Pulmonary artery endothelial cell (primary cell): ENCODE data around the gene CAMSAP2. TPM values are rescaled to one million over a fixed set of nuclear protein-coding genes. Genes with fewer than 3 reads are reported as not detected.

Source experiments
- DNase-seq: peaks from one replicate; pipeline ENCODE4 v3.0.0-alpha.2; 2011; ENCODE audit warnings: low read depth, low spot score
- total RNA-seq: library from RNA; depleted of rRNA; stranded (reverse); fragments of >200 nt; gene quantifications from 2 replicates; pipeline ENCODE4 v1.2.3, GENCODE V29; 2014

CAMSAP2 gene
- total RNA-seq, 1 donor from 2014 or later: 26.1 TPM

DNA sequence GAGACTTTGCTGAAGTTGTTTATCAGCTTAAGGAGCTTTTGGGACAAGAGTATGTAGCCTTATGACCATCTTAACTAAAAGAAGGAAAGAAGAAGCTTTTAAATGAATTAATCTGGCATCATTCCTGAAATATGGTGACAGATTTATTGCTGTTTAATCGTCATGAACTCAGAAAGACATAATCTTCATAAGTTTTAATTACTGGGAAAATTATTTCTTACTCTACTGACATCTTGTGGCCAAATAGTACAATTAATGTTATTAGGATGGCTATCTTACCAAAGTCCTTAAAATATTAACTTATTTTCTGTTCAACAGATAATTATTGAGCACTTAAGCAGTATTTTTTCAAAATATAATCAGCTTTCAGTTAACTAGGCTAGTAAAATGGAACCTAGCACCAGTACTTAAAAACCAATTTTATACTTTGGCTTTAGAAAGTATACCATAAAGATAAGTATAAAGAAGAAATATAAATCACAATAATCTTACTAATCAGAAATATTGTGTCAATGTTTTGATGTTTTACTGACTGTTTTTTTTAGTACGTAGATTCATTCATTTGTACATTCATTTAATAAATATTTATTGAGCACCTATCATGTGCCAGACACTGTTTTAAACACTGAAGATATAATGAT, 99.4 kb downstream of the CAMSAP2 start:
- DNase-seq: no peak

DNA sequence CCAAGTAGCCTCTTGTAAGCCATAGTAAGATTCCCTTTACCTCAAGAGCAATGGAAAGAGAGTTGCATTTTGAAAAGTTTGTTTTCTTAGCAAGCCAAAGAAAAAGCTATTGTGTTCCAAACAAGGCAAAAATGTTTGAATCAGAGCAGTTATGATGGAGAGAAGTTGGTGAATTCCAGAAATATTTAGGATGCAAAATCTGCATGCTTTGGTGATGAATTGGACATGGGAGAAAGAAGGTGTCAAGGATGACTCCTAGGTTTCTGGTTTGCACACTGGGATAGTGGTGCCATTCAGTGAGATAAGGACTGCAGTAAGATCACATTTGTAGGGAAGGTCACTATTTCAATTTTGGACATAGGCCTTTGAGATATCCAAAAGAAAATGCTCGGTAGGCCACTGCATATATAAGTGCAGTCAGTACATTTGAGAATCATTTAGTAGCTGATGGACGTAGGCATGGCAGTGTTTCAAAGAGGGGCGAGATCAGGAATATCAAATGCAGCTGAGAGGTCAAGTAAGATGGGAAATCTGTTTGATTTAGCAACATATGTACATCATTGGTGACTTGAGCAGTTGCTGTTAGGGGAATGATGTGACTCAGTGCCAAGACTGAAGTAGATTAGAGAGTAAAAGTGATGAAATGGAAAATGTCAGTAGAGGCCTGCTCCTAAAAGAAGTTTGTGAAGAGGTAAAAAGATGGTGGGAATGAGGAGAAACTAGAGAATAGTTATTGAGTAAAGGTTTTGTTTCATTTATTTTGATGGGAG, 100.2 kb downstream of the CAMSAP2 start:
- DNase-seq: no peak

- no peak for DNase-seq
Observed at GRCh38 chr1:200845360-200845759, 106.7 kb downstream of the CAMSAP2 start.

GRCh38 chr1:200846398-200846797, 107.7 kb downstream of the CAMSAP2 start:
- no peak for DNase-seq

GRCh38 chr1:200849430-200849829, 110.7 kb downstream of the CAMSAP2 start:
- DNase-seq: no peak

GRCh38 chr1:200850554-200850953, 111.9 kb downstream of the CAMSAP2 start:
- DNase-seq: no peak

- no peak for DNase-seq
Observed at GRCh38 chr1:200856716-200857357, 118.1 kb downstream of the CAMSAP2 start.

DNA sequence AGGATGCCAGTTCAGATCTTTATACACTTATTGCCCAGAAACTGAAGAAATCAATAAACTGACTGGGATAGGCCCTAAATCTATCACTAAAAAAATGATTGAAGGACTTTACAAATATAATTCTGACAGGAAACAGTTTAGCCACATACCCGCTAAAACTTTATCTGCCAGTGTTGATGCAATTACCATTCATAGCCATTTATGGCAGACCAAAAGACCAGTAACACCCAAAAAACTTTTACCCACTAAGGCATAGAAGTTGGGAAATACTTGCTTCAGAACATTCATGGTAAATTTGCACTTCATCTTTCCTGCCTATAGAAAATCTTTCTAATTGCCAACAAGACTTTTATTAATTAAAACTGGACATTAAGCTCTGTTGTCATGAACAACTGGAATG, 119.1 kb downstream of the CAMSAP2 start:
- no peak for DNase-seq

DNA sequence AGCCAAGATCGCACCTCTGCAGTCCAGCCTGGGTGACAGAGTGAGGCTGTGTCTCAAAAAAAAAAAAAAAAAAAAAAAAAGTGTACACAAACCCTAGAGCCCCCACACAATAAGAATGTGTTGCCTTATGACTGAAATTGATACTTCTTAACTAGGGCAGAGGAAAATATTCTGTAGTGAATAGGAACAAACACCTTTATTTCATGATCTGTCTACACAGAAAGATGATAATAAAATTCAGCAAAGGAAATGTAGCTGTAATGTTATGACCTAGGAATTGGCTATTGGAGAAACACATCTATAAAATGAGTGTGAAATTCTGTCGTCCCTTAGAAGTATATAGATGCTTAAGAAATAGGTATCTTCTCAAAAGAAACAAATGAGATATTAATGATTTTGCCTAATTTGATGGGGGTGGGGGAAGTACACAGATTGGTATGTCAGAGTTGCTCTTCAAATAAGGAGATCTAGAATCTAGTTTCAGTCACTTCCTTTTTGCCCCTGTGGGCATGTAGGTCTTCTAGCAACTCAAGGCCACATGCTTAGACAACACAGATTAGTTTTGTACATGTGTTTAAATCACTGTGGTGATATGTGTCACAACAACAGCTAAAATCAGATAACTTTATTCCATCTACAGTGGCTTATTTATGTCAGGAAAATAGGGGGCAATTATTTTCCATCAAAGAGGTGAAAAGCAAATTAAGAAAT, 123.4 kb downstream of the CAMSAP2 start:
- no peak for DNase-seq

DNA sequence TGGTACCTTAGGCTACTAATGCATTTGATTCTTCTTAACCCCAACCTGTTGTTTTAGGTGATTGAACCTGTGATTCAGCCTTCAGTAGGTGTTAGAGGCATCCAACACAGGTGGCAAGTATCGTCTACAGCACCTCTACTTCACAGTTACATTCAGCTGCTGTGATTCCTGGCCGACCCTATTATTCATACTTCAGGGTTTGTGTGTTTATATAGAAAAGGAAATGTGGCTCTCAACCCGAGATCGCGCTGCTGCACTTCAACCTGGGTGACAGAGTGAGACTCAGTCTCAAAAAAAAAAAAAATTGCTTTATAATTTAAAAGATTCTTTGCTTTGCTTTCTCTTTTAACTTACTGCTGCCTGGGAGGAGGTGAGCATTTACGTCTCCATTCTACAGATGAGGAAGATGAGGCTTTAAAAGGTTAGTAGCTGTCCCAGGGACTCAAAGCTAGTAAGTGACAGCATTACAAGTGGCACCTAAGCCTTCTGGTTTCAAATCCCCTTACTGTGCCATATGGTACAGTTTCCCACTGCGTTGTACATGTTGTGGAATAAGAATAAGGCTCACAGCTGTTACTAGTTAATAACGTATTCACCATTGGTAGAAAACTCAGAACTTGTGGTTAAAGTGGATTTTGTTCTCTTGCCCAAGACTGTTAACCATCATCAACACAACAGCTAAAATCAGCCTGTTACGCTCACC, 124.2 kb downstream of the CAMSAP2 start:
- no peak for DNase-seq

DNA sequence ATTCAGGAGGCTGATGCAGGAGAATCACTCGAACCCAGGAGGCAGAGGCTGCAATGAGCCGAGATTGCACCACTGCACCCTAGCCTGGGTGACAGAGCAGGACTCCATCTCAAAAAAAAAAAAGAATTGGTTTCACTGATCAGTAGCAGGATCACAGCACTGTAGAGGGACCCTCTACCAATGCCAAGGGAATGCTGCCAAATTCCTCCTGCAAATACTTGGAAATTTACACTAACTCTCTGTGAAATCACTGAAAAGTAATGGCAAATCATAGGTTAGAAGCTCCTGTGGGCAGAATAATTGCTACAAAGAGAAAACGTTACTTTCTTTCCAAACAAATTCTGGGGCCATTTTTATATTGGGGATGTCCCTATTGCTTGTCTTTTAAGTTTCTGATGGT, 127.4 kb downstream of the CAMSAP2 start:
- no peak for DNase-seq

DNA sequence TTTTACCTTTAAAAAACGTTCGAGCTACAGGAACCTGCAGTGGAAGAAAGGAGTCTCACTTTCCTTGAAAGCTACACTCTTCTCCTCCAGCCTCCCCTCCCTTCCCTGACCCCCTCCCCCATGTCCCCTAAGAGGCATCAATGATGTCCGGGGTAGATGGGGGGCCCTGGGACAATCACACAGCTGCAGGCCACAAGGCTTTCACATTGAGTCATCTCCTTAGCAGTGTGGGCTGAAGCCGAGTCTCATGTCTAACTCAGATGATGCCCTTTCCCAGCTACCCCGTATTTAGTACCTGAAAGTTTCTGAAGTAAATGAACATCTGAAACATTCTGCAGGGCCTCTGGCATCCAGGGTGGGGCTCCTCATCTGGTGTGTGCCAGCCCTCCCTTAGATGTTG, 127.8 kb downstream of the CAMSAP2 start:
- DNase-seq: no peak

DNA sequence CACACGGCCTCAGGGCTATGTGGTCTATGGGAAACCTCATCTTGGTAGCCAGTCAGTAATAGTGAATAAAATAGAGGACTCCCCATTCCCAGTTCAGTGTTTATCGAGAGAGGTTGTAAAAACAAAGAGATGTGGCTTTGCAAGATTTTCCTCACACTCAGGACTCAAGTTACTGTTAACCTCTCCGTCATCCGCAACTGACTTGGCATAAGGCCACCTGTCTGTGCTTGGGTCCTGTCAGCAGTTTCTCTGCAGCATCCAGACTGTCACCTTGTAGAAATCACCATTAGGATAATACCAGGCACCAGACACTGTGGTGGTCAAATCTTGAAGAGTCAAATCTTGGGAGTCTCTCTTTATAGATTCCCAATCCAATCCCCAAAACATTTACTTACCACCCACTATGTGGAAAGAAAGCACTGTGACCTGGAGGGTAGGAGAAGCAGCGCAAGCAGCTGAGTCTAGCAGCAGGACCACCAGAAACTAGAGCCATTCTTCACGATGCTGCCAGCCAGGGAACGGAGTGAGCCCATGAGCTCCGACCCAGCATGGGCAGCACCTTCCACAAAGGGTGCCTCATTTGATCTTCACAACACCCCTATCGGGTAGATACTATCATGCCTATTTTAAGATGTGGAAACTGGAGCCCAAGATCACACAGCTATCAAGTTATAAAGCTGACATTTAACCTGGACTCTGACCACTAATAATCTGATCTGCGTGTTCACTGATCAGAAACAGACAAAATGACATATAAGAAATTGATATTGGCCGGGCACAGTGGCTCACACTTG, 128.5 kb downstream of the CAMSAP2 start:
- DNase-seq: no peak

- DNase-seq: no peak
Observed at GRCh38 chr1:200869376-200869752, 130.7 kb downstream of the CAMSAP2 start.

DNA sequence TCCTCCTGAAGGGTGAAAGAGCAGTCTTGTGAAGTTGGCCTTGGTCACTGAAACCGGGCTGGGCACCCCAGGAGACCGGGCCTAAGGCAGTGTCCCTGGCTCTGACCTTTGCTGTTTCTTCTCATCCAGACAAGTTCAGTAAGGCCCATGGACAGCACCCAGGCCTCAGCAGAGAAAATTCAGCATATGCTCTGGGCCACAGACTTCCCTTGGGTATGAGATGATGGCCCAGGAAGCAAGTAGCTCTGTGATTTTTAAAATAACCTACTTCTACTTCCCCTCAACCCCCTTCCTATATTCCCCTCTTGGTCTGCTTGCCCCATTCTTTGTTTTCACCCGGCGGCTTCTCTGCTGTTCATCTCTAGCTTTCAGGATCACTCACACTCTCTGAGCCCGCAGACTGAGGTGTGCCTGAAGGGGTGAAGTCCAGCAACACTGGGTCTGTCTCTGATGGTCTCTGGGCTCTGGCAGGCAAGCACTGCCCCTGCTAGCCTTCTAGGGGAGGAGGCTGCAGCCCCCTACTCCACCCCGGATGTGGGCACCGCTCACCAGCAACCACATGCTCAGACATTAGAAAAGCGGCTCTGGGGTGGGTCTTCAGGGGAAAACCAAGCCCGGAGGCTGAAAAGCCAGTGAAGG, 131.2 kb downstream of the CAMSAP2 start:
- DNase-seq: no peak

DNA sequence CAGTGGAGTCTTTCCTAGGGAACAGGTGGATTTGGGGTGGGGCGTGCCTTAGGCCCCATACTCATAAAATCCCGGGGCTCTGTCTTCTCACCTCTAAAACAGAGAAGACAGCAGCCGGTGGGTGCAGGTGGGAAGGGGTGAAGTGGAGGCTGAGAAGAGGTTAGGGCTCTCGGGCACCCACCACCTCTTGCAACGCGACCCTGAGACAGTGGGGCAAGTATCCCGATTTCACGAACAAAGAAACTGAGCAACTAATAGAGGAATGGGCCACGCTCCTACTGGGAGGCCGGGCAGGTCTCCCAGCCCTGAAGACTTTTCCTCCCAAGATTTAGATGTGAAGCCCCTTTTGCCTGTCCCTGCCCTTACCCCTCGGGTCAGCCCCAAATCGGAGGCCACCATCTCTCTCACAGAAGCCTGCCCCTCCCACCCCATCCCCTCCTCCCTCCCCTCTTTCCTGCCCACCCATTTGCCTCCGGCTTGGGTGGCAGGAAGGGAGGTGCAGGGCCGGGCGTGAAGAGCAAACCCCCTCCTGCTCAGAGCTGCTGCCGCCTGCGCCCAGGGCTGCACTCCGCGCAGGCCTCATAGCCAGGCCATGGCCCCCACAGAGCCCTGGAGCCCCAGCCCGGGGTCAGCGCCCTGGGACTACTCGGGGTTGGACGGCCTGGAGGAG, 133.9 kb downstream of the CAMSAP2 start, which contains the start of gene GPR25:
TSS of gene GPR25 (plus strand) at position 536 of the 670 bp plus-strand sequence. CDS start at position 593, 57 bp downstream.
- no peak for DNase-seq

DNA sequence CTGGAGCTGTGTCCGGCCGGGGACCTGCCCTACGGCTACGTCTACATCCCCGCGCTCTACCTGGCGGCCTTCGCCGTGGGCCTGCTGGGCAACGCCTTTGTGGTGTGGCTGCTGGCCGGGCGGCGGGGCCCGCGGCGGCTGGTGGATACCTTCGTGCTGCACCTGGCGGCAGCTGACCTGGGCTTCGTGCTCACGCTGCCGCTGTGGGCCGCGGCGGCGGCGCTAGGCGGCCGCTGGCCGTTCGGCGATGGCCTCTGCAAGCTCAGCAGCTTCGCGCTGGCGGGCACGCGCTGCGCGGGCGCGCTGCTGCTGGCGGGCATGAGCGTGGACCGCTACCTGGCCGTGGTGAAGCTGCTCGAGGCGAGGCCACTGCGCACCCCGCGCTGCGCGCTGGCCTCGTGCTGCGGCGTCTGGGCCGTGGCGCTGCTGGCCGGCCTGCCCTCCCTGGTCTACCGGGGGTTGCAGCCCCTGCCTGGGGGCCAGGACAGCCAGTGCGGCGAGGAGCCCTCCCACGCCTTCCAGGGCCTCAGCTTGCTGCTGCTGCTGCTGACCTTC, 134.5 kb downstream of the CAMSAP2 start:
- DNase-seq: no peak

- DNase-seq: no peak
Observed at GRCh38 chr1:200873671-200874397, 135.1 kb downstream of the CAMSAP2 start.
